NOMO-1 treated with dmso at 0.1 percent for 144 hours (cell line): ENCODE data around the gene KLHL29.

Experiments used
- DNase-seq: peaks from one replicate; lab custom pipeline; 2025; ENCODE audit not compliant: unreplicated experiment; lab: John Stamatoyannopoulos, UW

KLHL29 gene

GRCh38 chr2:23446916-23447315, 61.9 kb downstream of the KLHL29 start:
- no peak for DNase-seq

GRCh38 chr2:23447405-23447804, 62.4 kb downstream of the KLHL29 start:
- DNase-seq = no peak

GRCh38 chr2:23448906-23449305, 63.9 kb downstream of the KLHL29 start:
- no peak for DNase-seq

- DNase-seq = peak; percentile 51
Measured at GRCh38 chr2:23449413-23449812, 64.4 kb downstream of the KLHL29 start.

- DNase-seq = no peak
Measured at GRCh38 chr2:23449831-23450331, 64.9 kb downstream of the KLHL29 start.

- DNase-seq = no peak
Measured at GRCh38 chr2:23452372-23452771, 67.4 kb downstream of the KLHL29 start.

GRCh38 chr2:23452853-23453420, 68.0 kb downstream of the KLHL29 start:
- DNase-seq = peak; percentile 34

- DNase-seq = no peak
Measured at GRCh38 chr2:23453432-23453831, 68.5 kb downstream of the KLHL29 start.

- no peak for DNase-seq
Measured at GRCh38 chr2:23453836-23454460, 69.0 kb downstream of the KLHL29 start.

GRCh38 chr2:23454501-23455120, 69.6 kb downstream of the KLHL29 start:
- peak; percentile 54 for DNase-seq

- no peak for DNase-seq
Measured at GRCh38 chr2:23456396-23456795, 71.4 kb downstream of the KLHL29 start.

- DNase-seq = no peak
Measured at GRCh38 chr2:23456881-23457760, 72.1 kb downstream of the KLHL29 start.

- no peak for DNase-seq
Measured at GRCh38 chr2:23457990-23458682, 73.2 kb downstream of the KLHL29 start.

- DNase-seq = no peak
Measured at GRCh38 chr2:23459032-23459431, 74.1 kb downstream of the KLHL29 start.

- DNase-seq = no peak
Measured at GRCh38 chr2:23460228-23460627, 75.2 kb downstream of the KLHL29 start.

GRCh38 chr2:23460993-23461392, 76.0 kb downstream of the KLHL29 start:
- no peak for DNase-seq

GRCh38 chr2:23464156-23464555, 79.2 kb downstream of the KLHL29 start:
- no peak for DNase-seq

GRCh38 chr2:23464905-23465537, 80.0 kb downstream of the KLHL29 start:
- no peak for DNase-seq

GRCh38 chr2:23465936-23466335, 81.0 kb downstream of the KLHL29 start:
- no peak for DNase-seq

- no peak for DNase-seq
Measured at GRCh38 chr2:23467618-23468017, 82.6 kb downstream of the KLHL29 start.
